Stimulated activated naive CD4-positive, alpha-beta T cell treated with Interleukin-2 at 50 U/mL for 16 hours (primary cell): ENCODE results near the gene NAE1.
A peak's percentile ranks its signal among the peaks of the same experiment; 100 is the strongest.
"Not testable (repeated sequence)": the region's sequence is repeated elsewhere in the genome, so short reads cannot be mapped to it uniquely, and the experiment has no call there.

Source experiments
- DNase-seq: peaks from one replicate; lab custom pipeline; 2025; lab: John Stamatoyannopoulos, UW

Gene NAE1

GRCh38 chr16:66830422-66831404, at the start of gene NAE1:
Gene NAE1 (minus strand): TSS chr16:66830976. CDS start chr16:66830899, 77 bp downstream.
- peak; percentile 81 for DNase-seq

GRCh38 chr16:66878067-66878466, 47.3 kb upstream of the NAE1 start:
- peak; percentile 76 for DNase-seq

GRCh38 chr16:66874079-66874775, 43.5 kb upstream of the NAE1 start:
- DNase-seq, result peak; percentile 8

- DNase-seq, result no peak
Observed at GRCh38 chr16:66873685-66874055, 42.9 kb upstream of the NAE1 start.

- peak; percentile 86 for DNase-seq
Observed at GRCh38 chr16:66872943-66873684, 42.3 kb upstream of the NAE1 start.

- no peak for DNase-seq
Observed at GRCh38 chr16:66872559-66872942, 41.8 kb upstream of the NAE1 start.

GRCh38 chr16:66871840-66872239, 41.1 kb upstream of the NAE1 start:
- no peak for DNase-seq

- not testable (repeated sequence) for DNase-seq
Observed at GRCh38 chr16:66871363-66871762, 40.6 kb upstream of the NAE1 start.

- DNase-seq, result no peak
Observed at GRCh38 chr16:66869424-66869823, 38.6 kb upstream of the NAE1 start.

- no peak for DNase-seq
Observed at GRCh38 chr16:66863707-66864106, 32.9 kb upstream of the NAE1 start.

GRCh38 chr16:66862023-66862520, 31.3 kb upstream of the NAE1 start:
- no peak for DNase-seq

- DNase-seq, result no peak
Observed at GRCh38 chr16:66859397-66860068, 28.8 kb upstream of the NAE1 start.

GRCh38 chr16:66858740-66859396, 28.1 kb upstream of the NAE1 start:
- no peak for DNase-seq

GRCh38 chr16:66857437-66857836, 26.7 kb upstream of the NAE1 start:
- no peak for DNase-seq

- no peak for DNase-seq
Observed at GRCh38 chr16:66856801-66857200, 26.0 kb upstream of the NAE1 start.

- no peak for DNase-seq
Observed at GRCh38 chr16:66856184-66856730, 25.5 kb upstream of the NAE1 start.

- DNase-seq, result no peak
Observed at GRCh38 chr16:66853261-66854139, 22.7 kb upstream of the NAE1 start.

GRCh38 chr16:66851166-66851964, 20.6 kb upstream of the NAE1 start:
- DNase-seq, result no peak
